HG03469 (cell line): ENCODE measurements around the gene CYP1A1.
"Not testable (repeated sequence)": the region's sequence is repeated elsewhere in the genome, so short reads cannot be mapped to it uniquely, and the experiment has no call there.

Experiments used
- ATAC-seq: cut with Tn5 transposase; IDR thresholded peaks from one replicate; pipeline ENCODE4 v1.9.1; 2021; ENCODE audit warnings: mild to moderate bottlenecking, moderate library complexity, moderate number of reproducible peaks; ENCODE audit not compliant: unreplicated experiment

The CYP1A1 gene

DNA sequence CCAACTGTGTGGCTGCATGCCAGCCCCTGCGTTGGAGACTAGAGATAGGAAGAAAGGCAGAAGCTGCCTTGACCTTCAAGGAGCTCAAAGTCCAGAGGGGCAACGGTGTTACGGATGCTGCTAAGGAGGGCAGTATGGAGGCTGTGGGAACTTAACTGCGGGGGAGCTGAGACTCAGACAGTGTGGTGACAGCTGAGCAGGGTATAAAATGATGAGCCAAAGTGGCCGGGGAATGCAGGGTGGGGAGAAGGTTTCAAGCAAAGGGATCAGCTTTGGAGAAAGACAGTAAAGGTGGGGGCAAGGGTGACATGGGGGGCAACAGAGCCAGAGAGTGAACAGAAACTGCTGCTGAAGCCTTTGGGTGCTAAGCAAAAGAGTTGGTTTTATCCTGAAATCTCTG is 17.1 kb upstream of the CYP1A1 start:
- no peak for ATAC-seq

DNA sequence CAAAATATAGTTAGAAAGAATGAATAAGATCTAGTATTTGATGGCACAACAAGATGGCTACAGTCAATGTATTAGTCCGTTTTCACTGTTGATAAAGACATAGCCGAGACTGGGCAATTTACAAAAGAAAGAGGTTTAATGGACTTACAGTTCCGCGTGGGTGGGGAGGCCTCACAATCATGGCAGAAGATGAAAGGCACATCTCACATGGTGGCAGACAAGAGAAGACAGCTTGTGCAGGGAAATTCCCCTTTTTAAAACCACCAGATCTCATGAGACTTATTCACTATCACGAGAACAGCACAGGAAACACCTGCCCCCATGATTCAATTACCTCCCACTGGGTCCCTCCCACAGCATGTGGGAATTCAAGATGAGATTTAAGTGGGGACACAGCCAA is 12.9 kb upstream of the CYP1A1 start:
- ATAC-seq, result not testable (repeated sequence)

DNA sequence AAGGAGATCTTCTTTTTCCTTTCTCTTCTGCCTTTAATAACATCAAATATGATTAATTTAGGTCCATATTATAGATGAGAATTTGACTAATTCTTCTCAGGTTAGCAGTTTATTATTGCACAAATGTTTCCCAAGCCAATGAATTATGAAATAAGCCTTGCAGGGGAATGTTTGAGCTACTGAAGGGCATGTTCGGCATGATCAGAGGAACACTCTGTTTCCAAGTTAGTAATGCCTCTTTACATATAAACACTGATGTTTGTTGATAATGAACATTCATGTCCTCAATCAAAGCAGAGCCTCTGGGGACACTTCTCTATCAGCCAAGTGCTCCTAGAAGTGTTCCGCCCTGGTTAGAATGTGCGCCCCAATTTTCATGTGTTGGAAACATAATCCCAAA is 10.0 kb upstream of the CYP1A1 start:
- no peak for ATAC-seq

DNA sequence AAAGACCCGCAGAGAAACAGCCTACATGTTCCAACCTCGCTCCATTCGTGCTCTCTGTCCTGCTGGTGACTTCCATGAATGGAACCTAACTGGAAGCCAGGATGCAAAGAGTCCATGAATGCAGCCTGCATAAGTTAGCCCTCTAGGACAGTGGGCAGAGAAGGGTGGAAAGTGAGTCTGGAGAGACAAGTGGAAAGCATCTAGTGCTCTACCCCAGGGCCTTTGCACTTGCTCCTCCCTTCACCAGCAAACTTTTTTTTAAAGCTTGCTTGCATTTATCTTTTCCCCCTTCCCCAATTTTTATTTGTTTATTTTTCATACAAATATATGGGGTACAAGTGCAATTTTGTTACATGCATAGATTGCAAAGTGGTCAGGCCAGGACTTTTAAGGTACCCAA is 7.9 kb upstream of the CYP1A1 start:
- ATAC-seq, result no peak

DNA sequence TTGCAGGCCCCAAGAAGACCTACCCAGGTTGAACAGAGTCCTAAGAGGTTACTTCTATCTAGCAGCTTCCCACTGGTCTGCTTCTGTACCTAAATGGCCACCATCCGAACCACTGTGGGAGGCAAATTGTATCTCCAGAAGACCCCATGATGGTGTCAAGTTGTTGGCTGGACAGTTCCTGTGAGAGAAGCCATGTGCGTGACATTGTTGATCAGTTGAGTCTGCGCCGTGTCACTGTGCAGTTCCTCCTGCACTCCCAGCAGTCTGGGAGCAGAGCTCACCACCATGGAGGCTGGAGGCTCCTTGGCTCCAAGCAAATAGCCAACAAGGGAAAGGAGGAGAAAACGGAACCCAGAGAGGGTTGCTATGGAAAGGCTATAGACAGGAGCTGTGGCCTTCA is 7.5 kb upstream of the CYP1A1 start:
- no peak for ATAC-seq

DNA sequence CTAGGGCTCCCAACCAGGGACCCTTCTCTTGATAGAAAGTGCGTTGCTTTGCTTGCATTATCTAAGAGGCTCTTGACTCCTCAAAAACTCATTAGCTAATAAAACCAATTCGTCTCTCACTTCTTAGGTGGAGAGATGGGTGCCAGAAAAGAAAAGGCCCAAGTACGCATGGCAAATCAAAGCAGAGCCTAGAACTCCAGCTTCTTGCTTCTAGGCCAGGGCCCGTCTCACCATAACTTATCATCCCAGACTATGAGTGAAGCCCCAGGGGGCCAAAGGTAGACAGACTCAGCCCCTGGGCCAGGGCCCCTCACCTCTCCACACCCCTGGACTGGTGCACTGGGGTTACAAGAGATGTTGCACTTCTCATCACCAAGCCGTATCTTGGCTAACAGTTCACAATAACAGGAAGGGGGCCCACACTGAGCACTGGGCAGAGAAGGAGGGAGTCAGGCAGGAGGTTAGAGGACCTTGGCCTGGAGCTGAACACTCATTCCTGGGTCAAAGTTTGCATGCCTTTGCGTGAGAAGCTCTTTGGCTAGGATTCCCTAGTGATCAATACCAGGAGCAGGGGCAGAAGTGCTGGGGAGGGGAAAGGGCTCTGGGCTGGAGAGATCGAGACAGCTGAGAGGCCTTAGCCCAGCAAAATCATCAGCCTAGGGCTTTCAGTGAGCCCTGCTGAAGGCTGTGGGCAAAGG is 5.4 kb upstream of the CYP1A1 start:
- ATAC-seq, result no peak

DNA sequence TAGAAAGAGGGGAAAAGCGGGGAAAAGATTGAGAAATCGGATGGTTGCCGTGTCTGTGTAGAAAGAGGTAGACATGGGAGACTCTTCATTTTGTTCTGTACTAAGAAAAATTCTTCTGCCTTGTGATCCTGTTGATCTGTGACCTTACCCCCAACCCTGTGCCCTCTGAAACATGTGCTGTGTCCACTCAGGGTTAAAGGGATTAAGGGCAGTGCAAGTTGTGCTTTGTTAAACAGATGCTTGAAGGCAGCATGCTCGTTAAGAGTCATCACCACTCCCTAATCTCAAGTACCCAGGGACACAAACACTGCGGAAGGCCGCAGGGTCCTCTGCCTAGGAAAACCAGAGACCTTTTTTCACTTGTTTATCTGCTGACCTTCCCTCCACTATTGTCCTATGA is 4.0 kb upstream of the CYP1A1 start:
- ATAC-seq, result not testable (repeated sequence)

DNA sequence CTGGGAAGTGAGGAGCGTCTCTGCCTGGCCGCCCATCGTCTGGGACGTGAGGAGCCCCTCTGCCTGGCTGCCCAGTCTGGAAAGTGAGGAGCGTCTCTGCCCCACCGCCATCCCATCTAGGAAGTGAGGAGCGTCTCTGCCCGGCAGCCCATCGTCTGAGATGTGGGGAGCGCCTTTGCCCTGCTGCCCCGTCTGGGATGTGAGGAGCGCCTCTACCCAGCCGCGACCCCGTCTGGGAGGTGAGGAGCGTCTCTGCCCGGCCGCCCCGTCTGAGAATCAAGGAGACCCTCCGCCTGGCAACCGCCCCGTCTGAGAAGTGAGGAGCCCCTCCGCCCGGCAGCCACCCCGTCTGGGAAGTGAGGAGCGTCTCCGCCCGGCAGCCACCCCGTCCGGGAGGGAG is 3.4 kb upstream of the CYP1A1 start:
- ATAC-seq, result not testable (repeated sequence)

DNA sequence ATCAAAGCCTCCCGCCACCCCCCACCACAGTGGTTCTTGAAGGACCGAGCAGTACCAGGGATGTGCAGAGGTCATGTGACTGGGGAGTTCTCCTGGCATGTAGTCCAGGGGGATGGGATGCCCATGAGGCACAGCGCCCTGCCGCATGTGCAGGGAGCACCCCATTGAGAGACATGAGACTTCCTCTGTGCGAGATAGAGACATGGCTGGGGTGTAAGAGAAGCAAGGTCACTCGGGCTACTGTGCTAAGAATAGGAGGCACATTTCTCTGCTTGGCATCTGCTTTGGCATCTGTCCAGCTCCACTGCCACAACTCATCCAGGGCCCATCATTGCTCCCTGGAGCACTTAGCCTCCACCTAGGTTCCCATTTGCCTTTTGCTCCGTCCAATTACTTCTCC is 2.4 kb upstream of the CYP1A1 start:
- no peak for ATAC-seq

DNA sequence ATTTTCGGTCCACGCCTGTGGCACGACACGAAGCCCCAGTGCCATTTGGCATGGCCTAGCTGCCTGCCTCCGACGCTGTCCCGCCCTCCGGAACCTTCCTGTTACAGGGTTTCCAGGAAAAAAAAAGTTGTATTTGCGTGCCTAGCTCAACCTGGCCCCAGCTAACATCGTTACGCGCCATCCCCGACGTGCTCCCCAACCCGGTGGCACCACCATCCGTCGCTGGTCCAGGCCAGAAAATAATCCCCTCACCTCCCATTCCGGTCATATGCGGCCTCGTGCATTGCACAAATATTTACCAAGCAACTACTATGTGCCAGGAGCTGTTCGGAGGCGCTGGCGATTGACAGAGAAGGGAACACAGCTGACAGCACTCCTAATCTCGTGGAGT is 1.4 kb upstream of the CYP1A1 start:
- ATAC-seq, result no peak

DNA sequence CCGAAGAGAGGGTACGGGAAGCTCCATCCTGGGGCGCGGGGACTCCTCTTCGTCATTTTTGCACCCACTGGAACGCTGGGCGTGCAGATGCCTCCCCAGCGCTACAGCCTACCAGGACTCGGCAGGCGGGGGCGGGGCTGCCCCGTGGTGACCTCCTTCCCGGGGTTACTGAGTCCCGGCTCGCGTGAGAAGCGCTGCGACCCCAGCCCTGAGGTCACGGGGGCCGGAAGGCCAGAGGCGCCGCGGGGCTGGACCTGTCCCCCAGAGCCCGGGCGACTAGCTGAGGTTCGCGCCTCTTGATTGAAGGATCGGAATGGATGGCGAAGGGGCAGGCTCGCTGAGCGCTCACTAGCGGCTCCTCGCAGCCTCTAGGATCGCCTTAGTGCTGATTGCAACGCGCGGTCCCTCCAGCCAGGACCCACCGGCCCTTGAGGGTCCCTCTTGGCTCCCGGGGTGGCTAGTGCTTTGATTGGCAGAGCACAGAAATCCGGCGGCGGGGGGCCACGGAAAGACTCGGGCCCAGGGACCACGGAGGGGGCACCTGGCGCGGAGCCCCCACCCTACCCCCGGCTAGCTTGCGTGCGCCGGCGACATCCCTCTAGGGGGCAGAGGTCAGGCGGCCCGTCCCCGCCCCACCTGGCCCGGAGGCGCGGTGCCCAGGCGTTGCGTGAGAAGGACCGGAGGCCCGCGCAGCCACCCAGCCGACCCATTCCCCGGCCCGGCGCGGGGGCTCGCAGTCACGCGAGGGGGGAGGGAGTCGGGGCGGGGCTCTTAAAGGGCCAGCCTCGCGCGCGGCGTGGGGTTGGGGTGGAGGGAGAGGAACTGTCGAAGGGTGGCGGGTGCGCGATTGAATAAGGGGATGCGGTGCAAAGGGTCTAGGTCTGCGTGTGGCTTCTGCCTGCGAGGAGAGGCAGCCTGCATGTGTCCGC is 781 bp upstream of the CYP1A1 start:
- ATAC-seq, result no peak

DNA sequence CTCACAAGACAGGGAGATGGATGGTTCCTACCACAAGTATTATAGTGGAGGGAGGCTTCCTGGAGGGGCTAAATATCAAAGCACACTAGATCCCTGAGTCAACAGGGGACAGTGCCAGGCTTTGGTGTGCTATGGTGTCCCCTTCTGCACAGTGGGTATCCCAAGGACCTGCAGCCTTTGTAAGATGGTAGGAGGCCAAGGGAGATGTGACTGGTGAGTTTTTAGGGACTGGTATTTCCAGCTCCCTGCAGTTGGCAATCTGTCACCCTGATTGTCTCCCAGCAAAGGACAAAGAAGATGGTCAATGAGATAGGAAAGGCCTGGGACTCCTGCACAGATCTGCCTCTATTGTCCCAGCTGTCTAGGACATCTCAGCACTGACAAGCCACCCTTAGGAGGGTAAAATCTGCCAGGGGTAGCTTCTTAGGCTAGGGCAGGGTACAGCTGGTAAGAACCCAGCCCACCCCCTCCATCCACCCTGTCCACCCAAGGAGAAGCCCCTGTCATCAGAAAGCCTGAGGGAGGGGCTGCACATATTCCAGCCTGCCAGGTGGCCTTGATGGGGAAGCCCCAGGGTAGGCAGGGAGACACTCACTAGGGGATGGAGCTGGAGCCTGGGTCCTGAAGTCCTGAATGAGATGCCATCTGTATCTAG is 631 bp downstream of the CYP1A1 start:
- ATAC-seq, result no peak

DNA sequence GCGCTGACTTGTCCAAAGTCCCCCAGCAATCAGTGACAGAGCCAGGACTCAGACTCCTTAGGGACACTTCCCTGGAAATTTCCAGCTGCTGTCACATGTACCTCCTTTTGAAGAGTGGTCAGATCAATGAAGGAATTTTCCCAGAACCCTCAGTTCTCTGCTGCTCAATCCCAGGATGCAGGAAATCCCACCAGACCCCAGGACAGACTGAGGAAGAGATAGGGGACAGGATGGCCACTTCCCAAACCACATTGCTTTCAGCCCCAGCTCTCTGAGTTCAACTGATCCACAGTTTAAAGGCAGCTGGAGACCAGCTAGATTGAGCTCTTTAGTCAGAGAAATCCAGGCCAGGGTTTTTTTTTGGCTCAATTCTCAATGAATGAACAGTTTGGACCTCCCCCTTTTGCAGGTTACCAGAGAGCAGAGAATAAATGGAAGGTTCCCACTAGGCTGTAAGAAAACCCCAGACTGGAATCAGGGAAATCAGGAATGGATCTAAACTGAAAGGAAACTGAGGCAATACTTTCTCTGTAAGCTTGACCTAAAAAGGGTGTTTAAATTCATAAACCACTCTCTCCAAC is 1.5 kb downstream of the CYP1A1 start:
- no peak for ATAC-seq

DNA sequence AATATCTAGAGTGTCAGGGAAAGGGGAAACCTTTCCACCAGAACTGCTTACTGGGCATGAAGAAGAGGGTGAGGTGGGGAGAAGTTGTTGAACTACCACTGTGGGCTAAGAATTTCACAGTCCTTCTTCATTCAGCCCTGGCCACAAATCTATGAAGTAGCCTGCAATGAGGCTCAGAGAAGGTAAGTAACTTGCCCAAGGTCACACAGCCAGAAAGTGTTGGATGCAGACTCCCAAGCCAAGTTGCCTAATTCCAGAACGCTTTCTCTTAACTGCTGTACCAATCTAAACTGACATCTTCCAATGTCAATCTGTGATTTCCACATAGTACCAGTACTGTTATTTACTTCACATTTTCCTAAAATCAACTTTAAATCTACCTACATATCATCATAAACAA is 2.1 kb downstream of the CYP1A1 start:
- ATAC-seq, result no peak

DNA sequence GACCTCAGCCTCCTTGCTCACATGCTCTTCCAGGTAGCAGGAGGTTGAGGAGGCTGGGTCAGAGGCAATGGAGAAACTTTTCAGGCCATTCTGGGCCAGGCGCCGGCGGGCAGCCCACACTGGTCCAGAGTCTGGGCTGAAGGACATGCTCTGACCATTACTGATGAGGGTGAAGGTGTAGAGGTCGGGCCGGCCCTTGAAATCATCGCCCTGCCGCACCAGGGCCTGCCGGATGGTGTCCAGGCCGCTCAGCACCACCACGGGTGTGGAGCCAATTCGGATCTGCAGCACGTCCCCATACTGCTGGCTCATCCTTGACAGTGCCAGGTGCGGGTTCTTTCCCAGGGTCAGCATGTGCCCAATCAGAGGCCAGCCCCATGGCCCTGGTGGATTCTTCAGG is 2.7 kb downstream of the CYP1A1 start:
- no peak for ATAC-seq

DNA sequence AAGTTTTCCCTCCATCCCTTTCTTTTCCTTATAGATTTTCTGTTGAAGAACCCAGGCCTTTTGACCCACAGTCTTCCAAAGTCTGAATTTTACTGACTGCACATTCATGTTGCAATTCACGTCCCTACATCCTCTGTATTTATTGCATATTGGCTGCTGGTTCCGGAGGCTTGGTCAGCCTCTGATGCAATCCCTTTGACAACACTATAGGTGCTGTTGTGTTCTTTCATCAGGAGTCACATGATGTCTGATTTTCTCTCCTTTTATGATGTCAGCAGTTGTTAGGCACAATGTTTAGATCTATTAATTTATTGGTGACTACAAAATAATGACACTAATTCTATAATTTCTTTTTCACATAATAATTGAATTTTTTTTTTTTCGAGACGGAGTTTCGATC is 8.7 kb downstream of the CYP1A1 start:
- ATAC-seq, result no peak

DNA sequence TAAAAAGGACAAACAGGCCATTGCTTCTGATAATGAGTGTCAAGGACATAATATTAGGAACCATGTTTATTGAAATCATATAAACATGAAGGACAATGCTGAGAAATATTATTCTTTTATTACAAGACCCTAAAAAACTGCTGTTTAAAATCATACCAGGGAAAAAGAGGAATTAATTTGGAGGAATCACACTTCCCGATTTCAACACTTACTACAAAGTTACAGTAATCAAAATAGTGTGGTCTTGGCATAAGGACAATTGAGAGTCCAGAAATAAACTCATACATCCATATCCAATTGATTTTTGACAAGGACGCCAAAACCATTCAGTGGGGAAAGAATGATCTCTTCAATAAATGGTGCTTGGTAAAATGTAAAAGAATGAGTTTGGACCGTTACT is 13.0 kb downstream of the CYP1A1 start:
- no peak for ATAC-seq

DNA sequence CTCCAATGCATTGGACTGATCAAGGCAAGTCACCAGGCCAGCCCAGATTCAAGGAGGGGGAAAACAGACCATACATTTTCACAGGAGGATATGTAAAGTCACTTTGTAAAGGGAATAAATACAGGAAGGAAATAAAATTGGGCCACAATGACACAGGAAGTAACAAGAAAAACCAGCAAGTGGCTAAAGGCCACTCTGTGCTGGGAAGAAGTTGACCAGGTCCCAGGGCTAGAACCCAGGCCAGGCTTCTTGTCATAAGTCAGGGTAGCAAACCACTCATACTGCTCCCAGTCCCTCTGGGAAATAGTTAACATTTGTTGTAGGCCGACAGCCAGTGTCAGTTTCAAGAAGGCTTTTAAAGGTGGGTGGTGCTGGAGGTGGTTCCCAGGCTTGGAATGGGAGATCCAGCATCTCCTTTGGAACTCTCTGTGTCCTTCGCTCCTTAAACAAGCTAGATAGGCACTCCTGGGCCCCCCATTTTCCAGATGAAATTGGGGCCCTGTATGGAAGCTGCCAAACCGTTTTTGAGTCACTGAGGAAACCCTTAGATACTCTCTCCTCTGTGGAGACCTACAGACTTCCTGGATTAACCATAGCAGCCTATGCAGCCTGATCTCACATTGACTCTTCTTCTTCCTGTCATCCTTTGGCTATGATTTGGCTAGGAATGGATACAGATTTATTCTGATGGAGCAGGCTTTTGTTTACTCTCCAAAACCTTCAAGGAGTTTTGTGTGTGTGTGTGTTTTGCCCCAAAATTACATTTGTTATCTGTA is 14.8 kb downstream of the CYP1A1 start:
- no peak for ATAC-seq

DNA sequence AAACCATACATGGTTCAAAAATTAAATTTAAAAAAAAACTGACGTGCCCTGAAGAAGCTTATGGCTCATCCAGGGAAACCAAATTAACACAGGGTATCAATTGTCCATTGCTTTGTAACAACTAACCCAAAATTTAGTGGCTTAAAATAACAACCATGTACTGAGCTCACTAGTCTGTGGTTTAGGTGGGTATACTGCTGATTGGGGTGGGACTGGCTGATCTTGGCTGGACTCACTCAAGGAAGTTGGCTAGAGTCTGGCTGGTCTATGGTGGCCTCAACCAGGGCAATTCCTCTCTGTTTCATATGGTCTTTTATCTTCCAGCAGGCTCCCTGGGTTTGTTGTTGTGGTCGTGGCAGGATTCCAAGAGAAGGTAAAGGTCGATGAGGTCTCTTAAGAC is 15.4 kb downstream of the CYP1A1 start:
- ATAC-seq, result no peak

DNA sequence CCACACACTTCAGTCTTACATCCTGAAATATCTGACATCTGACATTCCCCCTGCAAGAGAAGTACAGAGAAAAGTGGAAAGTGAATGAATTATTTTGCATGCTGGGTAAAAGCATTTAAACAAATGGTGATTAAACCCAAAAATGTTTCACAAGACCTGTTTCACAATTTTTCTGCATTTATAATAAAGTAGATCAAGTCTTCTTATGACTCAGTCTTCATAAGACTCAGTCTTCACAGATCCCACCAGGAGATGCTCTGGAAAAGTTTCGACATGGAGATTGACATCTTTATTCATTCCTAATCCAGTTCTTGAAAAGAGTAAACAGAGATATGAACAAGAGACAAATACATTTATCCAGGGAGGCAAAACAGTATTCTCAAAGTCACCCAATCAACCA is 16.3 kb downstream of the CYP1A1 start:
- ATAC-seq, result no peak

DNA sequence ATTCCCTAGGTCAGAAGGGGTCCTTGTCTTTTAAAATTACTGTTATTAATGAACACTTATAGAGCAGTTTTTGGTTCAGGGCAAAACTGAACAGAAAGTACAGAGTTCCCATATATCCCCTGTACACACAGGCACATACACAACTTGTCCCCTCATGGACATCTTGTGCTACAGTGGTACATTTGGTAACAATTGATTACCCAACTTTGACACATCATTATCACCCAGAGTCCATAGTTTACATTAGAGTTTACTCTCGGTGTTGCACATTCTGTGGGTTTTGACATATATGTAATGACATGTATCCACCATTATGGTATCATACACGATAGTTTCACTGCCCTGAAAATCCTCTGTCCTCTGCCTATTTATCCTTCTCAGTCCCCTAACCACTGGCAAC is 28.5 kb downstream of the CYP1A1 start:
- ATAC-seq, result no peak
